ENCODE results near the gene CHD5.

The CHD5 gene

GRCh38 chr1:6134206-6134605 lies 45.9 kb downstream of the CHD5 start:
- H3K4me3 ChIP-seq (replicated peaks; ENCODE audit: low read depth, low read length), result no peak overlapping the region
- TF ChIP-seq, protein P1, sequence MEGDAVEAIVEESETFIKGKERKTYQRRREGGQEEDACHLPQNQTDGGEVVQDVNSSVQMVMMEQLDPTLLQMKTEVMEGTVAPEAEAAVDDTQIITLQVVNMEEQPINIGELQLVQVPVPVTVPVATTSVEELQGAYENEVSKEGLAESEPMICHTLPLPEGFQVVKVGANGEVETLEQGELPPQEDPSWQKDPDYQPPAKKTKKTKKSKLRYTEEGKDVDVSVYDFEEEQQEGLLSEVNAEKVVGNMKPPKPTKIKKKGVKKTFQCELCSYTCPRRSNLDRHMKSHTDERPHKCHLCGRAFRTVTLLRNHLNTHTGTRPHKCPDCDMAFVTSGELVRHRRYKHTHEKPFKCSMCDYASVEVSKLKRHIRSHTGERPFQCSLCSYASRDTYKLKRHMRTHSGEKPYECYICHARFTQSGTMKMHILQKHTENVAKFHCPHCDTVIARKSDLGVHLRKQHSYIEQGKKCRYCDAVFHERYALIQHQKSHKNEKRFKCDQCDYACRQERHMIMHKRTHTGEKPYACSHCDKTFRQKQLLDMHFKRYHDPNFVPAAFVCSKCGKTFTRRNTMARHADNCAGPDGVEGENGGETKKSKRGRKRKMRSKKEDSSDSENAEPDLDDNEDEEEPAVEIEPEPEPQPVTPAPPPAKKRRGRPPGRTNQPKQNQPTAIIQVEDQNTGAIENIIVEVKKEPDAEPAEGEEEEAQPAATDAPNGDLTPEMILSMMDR (IDR thresholded peaks at IDR 0.05; ENCODE audit: low read depth, low read length, missing control alignments), result no peak
- DNase-seq (ENCODE audit: extremely low read depth, low read depth), result no peak

- TF ChIP-seq, protein P1 (IDR thresholded peaks at IDR 0.05; ENCODE audit: low read depth, low read length, missing control alignments), result no peak
- no peak overlapping the region for H3K4me3 ChIP-seq (replicated peaks; ENCODE audit: low read depth, low read length)
- no peak for DNase-seq (ENCODE audit: extremely low read depth, low read depth)
Observed at GRCh38 chr1:6133146-6133895, 46.8 kb downstream of the CHD5 start.

DNA sequence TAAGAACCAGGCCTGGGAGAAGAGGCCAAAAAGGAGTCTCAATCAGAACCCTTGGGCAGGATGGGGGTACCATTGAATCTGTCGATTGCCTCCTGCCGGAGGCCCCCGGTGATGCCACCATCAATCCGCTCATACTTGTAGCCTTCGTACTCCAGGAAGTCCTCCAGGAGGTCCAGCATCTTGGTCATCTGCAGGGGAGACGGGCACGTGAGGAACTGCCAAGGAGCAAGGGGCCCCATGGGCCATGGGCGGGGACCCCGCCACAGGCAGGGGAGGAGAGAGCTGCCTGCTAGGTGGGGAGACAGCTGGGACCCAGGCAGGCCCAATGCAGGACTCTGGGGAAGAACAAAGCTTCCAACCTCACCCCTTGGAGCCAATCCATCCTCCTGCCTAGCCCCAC lies 48.6 kb downstream of the CHD5 start:
- no peak overlapping the region for H3K4me3 ChIP-seq (replicated peaks; ENCODE audit: low read depth, low read length)
- TF ChIP-seq, protein P1 (IDR thresholded peaks at IDR 0.05; ENCODE audit: low read depth, low read length, missing control alignments), result no peak
- DNase-seq (ENCODE audit: extremely low read depth, low read depth), result no peak

GRCh38 chr1:6130596-6130995 lies 49.5 kb downstream of the CHD5 start:
- no peak overlapping the region for H3K4me3 ChIP-seq (replicated peaks; ENCODE audit: low read depth, low read length)
- TF ChIP-seq, protein P1 (IDR thresholded peaks at IDR 0.05; ENCODE audit: low read depth, low read length, missing control alignments), result no peak
- DNase-seq (ENCODE audit: extremely low read depth, low read depth), result no peak

- TF ChIP-seq, protein P1 (IDR thresholded peaks at IDR 0.05; ENCODE audit: low read depth, low read length, missing control alignments), result no peak
- no peak for DNase-seq (ENCODE audit: extremely low read depth, low read depth)
- H3K4me3 ChIP-seq (replicated peaks; ENCODE audit: low read depth, low read length), result no peak overlapping the region
Observed at GRCh38 chr1:6130036-6130435, 50.1 kb downstream of the CHD5 start.

GRCh38 chr1:6129313-6129712 lies 50.8 kb downstream of the CHD5 start:
- DNase-seq (ENCODE audit: extremely low read depth, low read depth), result no peak
- no peak overlapping the region for H3K4me3 ChIP-seq (replicated peaks; ENCODE audit: low read depth, low read length)

More at GRCh38 chr1:6129313-6129712, 50.8 kb downstream of the CHD5 start:
- TF ChIP-seq, protein P1 (IDR thresholded peaks at IDR 0.05; ENCODE audit: low read depth, low read length, missing control alignments), result no peak
